DMS 273 (cell line): Measurements from ENCODE around the gene PPFIA4.
A peak's percentile ranks its signal among the peaks of the same experiment; 100 is the strongest.
"Not testable (repeated sequence)": the region's sequence is repeated elsewhere in the genome, so short reads cannot be mapped to it uniquely, and the experiment has no call there.

Source experiments
- DNase-seq: peaks from one replicate; lab custom pipeline; 2025; ENCODE audit not compliant: unreplicated experiment; lab: John Stamatoyannopoulos, UW

PPFIA4 gene

DNA sequence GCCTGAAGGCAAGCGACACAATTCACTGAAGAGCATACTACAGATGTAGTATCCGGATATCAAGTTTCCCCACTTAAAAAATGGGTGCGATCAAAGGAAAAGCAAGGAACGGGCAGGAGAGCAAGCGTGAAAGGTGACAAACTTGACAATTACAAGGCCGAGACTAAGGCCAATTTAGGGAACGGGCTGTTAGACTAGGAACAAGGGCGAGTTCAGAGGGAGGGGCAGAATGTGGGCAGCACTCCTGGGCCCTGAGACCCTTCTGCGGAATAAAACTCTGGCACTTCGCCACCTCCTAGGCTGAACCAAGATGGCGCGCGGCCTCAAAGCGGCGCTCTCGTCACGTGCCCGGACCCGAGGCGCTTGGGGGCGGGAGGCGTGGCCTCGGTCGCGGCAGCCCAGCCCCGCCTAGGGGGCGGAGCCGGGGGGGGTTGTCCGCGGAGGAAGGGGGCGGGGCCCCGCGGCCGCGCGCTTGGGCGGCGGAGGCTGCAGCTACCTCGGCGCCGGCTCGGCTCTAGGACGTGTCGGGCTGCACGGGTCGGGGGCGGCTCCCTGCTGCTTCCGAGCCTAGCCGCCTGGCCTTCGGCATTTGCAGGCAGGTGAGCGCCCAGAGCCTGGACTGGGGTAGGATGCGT lies at the start of gene PPFIA4:
Gene PPFIA4, plus strand, starts transcription at position 461 of the 635 bp plus-strand sequence. CDS start 12,518 bp downstream, outside the sequence.
- peak; percentile 98 for DNase-seq

DNA sequence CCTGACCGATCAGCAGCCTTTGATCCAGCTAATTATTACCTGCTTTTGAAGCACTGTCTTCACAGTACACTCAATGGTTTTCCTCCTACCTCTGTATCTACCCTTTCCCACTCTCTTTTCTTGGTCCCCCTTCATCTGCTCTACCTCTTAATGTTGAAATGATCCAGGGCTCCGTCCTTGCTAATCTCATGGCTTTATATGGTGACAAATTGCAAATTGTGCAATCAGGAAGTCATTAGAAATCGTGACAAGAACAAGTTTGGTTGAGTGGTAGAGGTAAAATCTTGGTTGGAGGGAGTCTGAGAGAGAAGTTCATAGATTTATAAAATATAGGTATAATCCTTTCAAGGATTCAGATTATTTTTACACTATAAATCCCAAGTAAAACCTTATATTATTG lies 49.7 kb upstream of the PPFIA4 start:
- DNase-seq, result no peak

DNA sequence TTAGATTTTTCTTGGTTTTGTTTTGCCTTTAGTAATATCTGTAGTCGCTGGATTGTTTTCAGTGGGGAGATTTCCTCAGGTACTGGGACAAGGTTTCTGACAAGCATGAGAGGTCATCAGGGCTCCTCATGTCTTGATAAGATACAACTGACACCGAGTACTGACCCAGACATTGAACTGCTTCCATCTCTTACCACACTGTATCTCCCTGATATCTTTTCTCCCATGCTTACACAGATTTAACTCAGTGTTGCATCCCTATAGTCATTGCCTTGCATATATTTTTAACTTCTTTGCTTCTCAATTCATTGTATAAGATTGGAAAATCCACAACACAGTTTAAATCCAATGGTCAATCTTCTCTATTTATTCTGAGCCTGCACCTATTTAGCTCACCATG lies 46.8 kb upstream of the PPFIA4 start:
- DNase-seq, result no peak

DNA sequence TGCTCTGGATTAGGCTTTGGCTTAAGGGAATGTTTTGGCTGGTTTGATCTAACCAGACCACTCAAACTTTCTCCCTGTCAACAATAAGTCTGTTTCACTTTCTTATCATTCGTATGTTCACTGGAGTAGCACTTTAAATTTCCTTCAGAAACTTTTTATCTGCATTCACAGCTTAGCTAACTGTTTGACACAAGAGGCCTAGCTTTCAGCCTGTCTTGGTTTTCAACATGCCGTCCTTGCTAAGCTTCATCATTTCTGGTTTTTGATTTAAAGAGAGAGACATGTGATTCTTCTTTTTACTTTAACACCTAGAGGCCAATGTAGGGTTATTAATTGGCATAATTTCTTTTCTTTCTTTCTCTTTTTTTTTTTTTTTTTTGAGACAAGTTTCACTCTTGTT lies 44.4 kb upstream of the PPFIA4 start:
- DNase-seq, result no peak

DNA sequence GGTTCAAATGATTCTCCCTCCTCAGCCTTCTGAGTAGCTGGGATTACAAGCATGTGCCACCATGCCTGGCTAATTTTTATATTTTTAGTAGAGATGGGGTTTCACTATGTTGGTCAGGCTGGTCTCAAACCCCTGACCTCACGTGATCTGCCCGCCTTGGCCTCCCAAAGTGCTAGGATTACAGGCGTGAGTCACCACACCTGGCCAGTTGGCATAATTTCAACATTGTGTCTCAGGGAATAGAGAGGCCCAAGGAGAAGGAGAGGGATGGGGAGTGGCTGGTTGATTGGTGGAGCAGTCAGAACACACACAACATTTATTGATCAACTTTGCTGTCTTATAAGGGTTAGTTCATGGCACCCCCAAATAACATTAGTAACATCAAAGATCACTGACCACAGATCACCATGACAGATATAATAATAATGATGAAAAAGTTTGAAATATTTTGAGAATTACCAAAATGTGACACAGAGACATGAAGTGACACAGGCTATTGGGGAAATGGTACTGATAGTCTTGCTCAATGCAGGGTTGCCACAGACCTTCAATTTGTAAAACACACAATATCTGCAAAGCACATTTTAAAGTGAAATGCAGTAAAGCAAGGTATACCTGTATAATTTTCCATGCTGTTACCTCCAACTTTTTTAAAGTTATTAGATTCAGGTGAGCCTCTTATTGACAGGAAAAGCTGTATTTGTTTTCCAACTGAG lies 43.4 kb upstream of the PPFIA4 start:
- DNase-seq, result peak; percentile 27

DNA sequence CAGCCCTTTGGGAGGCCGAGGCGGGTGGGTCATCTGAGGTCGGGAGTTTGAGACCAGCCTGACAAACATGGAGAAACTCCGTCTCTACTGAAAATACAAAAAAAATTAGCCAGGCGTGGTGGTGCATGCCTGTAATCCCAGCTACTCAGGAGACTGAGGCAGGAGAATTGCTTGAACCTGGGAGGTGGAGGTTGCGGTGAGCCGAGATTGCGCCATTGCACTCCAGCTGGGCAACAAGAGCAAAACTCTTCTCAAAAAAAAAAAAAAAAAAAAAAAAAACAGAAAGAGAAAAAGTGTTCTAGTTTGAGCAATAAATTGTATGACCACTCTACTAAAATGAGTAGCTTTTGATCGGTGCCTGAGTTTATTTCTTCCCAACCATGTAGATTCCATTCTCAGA lies 40.2 kb upstream of the PPFIA4 start:
- DNase-seq, result not testable (repeated sequence)

DNA sequence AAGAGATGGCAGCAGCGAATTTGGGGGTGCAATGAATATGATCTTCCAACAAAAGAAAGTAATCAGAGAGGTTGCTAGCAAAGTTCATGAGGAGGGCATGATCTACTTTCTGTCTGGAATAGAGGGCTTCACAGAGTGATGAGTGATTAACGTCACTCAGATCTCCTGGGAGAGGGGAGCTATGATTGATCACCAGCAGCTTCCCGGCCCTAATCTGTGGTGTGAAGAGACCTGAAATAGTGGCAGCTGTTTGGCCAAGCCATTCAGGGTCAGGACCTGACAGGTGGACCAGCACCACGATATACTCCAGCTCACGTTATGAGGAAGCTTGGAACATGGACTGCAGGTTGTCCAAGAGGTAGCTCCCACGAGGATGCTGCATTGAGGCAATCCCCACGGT lies 39.0 kb upstream of the PPFIA4 start:
- DNase-seq, result no peak

DNA sequence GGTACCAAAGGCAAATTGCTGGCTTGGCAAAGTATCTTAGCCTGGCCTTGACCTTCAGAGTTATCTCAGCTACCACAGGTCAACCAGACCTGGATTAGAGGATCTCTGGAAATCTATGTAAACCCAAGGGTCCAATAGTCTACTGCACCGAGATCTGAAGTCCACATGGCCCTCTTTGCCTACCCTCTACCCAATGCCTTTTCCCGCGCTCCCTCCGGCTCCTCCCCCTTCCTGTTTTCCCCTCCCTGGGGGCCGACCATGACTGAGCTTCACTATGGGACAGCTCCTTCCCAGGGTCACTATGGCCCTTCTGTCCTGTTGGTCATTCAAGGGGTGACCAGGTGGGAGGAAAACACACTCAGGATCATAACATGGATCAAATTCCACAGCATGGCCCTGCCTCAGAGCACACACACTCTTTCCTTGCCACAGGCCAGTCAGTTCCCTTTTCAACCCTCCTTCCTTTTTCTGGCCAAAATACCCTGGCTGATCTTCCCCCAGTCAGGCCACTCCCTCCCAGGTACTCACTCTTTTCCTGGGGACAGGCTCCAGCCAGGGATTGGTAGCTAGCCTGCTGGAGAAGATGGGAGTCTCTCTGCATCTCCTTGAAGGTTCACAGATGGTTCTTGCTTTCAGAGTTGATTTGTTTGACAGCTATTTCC lies 38.2 kb upstream of the PPFIA4 start:
- DNase-seq, result no peak

DNA sequence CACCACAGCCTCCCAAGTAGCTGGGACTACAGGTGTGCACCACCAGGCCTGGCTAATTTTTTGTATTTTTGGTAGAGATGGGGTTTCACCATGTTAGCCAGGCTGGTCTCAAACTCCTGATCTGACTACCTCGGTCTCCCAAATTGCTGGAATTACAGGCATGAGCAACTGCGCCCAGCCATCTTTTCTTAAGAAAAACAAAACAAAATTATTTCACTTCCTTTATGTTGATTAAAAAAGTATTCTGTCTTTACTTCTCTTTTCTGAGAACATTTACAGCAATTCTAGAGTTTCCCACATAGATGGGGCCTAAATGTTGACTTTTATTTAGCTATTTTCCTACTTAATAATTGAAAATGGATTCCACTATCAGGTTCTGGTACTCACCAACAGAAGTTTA lies 36.4 kb upstream of the PPFIA4 start:
- no peak for DNase-seq

DNA sequence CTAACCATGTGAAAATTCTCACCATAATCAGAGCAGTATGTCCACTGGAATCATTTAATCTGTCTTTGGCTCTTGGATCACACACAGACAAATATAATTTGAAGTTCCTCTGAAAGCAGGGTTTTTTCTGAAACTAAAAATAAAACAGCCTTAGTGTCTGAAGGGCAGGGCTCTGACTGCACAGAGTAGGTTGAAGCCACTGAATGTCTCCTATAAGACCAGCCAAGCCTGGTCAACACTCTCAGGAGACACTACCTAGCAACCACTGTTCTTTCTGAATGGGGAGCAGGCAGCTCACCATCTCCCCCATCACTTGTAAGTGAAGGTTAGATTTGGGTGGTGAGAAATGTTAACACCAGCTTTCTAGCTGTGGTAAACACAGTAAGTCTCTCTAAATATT lies 35.2 kb upstream of the PPFIA4 start:
- no peak for DNase-seq

DNA sequence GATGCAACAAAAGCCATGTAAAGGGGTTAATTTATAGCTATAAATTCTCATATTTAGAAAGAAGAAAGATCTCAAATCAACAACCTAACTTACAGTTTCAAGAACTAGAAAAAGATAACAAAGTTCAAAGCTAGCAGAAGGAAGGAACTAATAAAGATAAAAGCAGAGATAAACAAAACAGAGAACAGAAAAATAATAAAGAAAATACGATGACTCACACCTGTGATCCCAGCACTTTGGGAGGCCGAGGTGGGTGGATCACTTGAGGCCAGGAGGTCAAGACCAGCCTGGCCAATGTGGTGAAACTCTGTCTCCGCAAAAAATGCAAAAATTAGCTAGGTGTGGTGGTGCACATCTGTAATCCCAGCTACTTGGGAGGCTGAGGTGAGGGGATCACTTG lies 31.5 kb upstream of the PPFIA4 start:
- DNase-seq, result no peak

DNA sequence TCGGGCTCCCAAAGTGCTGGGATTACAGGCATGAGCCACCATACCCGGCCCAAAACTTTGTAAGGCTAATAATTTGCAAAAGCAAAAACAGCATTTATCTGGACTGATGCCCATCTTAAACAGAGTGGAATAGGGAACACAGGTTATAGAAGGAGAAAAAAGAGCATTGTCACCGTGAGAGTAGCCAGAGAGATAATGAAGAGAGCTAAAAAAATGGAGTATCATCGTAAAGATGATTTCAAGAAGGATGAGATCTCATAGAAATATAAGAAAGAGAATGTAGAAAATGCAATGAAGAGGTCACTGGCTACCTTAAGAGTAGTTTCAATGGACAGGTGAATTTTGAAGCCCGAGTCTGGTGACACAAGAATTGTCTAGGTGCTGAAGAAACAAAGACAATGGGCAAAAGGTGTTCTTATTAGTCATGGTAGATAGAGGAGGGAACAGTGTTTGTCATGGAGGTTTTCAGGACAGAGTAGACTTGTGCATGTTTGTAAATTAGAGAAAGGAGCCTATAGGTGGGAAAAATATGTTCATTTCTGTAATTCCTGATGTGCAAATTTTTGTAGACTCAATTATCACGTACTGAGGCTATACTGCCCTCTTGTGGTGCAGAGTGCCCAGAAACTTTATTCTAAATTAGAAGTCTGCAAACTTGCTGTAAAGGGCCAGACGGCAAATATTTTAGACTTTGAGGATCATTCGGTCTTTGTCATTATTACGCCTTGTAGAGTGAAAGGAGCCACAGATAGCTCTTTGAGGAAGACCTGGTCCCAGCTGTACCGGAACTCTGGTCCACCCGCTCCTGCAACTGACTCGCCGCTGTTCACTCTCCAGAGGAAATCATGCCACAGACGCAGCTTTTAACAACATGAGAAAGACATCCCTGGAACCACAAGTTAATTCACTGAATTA lies 27.2 kb upstream of the PPFIA4 start:
- DNase-seq, result peak; percentile 84

DNA sequence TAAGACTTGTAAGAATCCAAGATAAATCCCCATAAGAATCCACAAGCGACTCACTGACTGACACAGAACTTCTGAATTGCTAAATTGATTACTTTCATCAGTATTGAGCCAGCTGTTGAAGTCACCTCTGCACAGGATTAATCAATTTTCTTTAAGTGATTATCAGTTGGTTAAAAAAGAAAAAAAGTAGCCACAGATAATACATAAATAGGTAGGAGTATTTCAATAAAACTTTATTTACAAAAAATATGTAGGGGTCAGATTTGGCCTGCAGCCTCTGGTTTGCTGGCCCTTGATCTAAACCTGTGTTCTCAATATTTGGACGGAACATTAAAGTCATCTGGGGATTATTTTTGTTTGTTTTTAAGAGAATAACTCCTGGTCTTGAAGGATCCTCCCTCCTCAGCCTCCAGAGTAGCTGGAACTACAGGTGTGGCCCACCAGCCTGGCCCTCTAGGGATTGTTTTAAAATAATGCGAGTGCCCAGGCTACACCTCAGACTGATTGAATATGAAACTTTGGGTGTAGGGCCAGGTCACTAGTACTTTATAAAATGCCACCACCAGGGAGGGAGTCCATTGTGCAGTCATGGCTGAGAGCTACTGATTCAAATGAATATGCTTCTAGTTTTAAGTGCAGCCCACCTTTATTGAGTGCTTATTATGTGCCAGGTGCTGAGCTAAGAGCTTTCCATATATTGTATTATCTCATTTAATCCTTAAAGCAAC lies 25.9 kb upstream of the PPFIA4 start:
- no peak for DNase-seq

DNA sequence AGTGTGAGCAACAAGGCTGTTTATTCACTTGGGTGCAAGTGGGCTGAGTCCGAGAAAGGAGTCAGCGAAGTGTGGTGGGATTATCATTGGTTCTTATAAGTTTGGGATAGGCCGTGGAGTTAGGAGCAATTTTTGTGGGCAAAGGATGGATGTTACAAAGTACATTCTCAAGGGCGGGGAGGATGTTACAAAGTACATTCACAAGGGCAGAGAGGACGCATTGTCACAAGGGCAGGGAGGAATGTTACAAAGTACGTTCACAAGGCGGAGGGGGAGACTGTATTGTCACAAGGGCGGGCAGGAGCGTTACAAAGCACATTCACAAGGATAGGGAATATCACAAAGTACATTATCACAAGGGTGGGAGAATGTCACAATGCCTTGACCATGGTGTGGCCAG lies 24.3 kb upstream of the PPFIA4 start:
- DNase-seq, result no peak

DNA sequence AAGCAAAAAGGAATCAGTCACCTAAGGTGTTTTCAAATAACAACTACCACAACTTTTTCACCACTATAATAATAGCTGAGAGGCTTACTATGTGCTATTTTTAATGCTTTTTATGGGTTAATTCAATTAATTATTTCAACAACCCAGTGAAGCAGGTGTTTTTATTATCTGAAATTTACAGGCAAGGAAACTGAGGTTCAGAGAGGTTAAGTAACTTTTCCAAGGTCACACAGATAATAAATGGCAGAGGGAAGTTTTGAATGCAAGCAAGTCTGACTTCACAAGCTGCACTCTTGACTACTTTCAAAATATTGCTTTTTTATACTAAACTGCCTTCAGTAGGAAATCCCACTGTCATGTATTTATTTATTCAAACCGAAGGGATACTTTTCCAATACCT lies 23.3 kb upstream of the PPFIA4 start:
- DNase-seq, result no peak

DNA sequence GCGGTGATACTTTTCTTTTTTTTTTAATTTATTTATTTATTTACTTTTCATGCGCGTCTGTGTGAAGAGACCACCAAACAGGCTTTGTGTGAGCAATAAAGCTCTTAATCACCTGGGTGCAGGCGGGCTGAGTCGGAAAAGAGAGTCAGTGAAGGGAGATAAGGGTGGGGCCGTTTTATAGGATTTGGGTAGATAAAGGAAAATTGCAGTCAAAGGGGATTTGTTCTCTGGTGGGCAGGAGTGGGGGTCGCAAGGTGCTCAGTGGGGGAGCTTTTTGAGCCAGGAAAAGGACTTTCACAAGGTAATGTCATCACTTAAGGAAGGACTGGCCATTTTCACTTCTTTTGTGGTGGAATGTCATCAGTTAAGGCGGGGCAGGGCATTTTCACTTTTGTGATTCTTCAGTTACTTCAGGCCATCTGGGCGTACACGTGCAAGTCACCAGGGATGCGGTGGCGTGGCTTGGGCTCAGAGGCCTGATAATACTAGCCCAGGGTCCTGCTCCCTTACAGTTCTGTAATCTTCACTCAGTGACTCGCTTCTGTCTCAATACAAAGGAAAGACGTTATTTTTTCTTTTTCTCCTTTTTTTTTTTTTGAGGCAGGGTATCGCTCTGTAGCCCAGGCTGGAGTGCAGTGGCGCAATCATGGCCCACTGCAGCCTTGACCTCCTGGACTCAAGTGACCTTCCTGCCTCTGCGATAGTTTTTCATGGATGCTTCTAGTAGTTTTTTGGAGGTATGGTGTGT lies 20.7 kb upstream of the PPFIA4 start:
- DNase-seq, result not testable (repeated sequence)

DNA sequence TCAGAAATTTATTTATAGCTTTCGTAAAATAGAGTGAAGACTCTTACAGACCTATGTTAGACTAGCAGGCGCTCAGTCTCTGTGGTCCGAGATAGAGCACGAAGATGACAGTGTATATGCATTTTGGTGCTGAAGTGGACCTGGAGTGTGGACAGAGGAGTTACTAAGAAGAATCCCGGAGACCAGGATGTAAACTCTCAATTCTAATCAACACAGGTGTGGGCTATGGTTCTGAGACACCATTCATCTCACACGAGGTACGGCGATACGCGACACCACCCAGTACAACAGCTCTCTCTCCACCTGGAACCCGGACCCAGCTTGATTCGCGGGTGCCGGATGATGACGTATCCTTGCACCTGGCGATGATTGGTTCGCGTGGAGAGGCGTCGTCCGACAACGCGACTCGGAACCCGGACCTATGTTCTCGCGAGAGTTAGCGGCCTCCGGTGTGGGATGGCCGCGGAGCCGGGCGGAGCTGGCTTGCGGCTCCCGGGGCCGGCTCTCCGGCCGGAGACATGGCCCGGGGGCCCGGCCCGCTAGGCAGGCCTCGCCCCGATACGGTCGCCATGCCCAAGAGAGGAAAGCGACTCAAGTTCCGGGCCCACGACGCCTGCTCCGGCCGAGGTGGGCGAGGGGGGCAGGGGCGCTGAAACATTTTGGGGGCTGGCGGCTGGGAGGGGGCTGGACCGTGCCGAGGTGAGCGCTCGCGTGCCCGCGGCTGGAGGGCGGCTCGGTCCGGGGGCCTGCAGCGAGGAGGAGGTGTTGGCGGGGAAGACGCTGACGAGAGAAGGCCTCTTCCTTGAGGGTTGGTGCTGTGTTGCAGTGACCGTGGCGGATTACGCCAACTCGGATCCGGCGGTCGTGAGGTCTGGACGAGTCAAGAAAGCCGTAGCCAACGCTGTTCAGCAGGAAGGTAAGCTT lies 19.1 kb upstream of the PPFIA4 start, which contains the start of gene TMEM183A:
Gene TMEM183A, plus strand, starts transcription at position 427 of the 924 bp plus-strand sequence. Its CDS starts 92 bp downstream, at position 519.
- peak; percentile 99 for DNase-seq

DNA sequence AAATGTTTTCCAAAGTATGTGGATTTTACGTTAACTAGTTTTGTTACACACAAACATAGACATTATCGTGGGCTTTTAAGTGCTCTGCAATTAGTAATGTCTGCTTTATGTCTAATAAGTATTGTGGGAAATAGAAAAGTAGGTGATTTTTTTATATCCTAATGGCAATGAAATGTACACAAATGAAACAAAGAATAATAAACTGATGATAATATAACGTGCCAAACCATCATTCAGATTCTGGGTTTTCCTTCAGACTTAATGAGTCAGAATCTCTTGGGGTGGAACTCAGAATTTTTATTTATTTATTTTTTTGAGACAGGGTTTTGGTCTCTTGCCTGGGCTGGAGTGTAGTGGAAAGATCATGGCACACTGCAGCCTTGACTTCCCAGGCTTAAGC lies 17.1 kb upstream of the PPFIA4 start:
- DNase-seq, result no peak

DNA sequence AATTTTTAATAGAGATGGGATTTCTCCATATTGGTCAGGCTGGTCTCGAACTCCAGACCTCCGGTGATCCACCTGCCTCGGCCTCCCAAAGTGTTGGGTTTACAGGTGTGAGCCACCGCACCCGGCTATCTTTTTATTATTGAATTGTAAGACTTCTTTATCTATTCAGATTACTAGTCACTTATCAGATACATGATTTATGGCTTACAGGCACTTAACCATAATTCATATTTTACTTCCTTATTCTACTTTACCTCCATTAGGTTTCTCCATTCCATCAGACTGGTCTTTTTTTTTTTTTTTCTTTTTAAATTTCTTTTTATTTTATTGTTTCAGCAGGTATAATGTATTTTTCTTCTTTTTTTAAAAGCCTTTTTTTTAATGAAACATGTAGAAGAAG lies 14.7 kb upstream of the PPFIA4 start:
- DNase-seq, result no peak
